Effector memory CD8-positive, alpha-beta T cell (primary cell): ENCODE measurements around the gene KCNQ5.

Experiments used
- ATAC-seq: fragments of 150-1000 bp; cut with Tn5 transposase; replicated peaks from 2 replicates; pipeline ENCODE4 v1.10.0; 2021; ENCODE audit warnings: mild to moderate bottlenecking, moderate library complexity
- DNase-seq, 3 experiments: peaks; one replicate each; pipeline ENCODE4 v3.0.0; 2021
- H3K27ac Mint-ChIP-seq, 2 donors: one replicate each; pipeline ENCODE4 v1.8.0; 2022; ENCODE audit warnings: mild to moderate bottlenecking in 2 of 2, mixed read lengths in 2 of 2, moderate library complexity in 2 of 2
- H3K27me3 Mint-ChIP-seq, 2 donors: one replicate each; pipeline ENCODE4 v1.8.0; 2022; ENCODE audit warnings: mixed read lengths in 2 of 2
- H3K36me3 Mint-ChIP-seq: one replicate; pipeline ENCODE4 v1.8.0; 2022; ENCODE audit warnings: mild to moderate bottlenecking, moderate library complexity, mixed read lengths; ENCODE audit not compliant: insufficient read depth
- H3K4me1 Mint-ChIP-seq, 2 donors: one replicate each; pipeline ENCODE4 v1.8.0; 2022; ENCODE audit warnings: low read depth in 2 of 2, mixed read lengths in 2 of 2
- H3K4me3 Mint-ChIP-seq, 2 donors: one replicate each; pipeline ENCODE4 v1.8.0; 2022; ENCODE audit warnings: mild to moderate bottlenecking in 2 of 2, mixed read lengths in 2 of 2, moderate library complexity in 2 of 2
- H3K9me3 Mint-ChIP-seq, 2 donors: one replicate each; pipeline ENCODE4 v1.8.0; 2022; ENCODE audit warnings: mixed read lengths in 2 of 2

Gene KCNQ5

GRCh38 chr6:73121421-73121993 is 499.6 kb downstream of the KCNQ5 start:
- ATAC-seq (no peak), DNase-seq (no peak)
- Mint-ChIP-seq H3K4me1 (no peaks in the 10 kb centered on the region), H3K27me3 (no peaks in the 10 kb centered on the region), H3K4me3 (no peak overlapping the region), H3K9me3 (no peaks in the 10 kb centered on the region), H3K36me3 (no peaks in the 10 kb centered on the region), H3K27ac (no peak overlapping the region)

- Mint-ChIP-seq H3K4me1 (no peaks in the 10 kb centered on the region), H3K27ac (no peak overlapping the region), H3K9me3 (no peaks in the 10 kb centered on the region), H3K4me3 (no peak overlapping the region), H3K27me3 (no peaks in the 10 kb centered on the region), H3K36me3 (no peaks in the 10 kb centered on the region)
- no peak for ATAC-seq
- DNase-seq = no peak
These were observed 501.9 kb downstream of the KCNQ5 start for GRCh38 chr6:73123632-73124329.

- Mint-ChIP-seq H3K27ac (no peak overlapping the region), H3K4me3 (no peak overlapping the region), H3K4me1 (peaks cover 4 to 5% of the 10 kb centered on the region in 2 donors), H3K27me3 (no peaks in the 10 kb centered on the region), H3K9me3 (no peaks in the 10 kb centered on the region), H3K36me3 (no peaks in the 10 kb centered on the region)
- peak; percentile 88 for ATAC-seq
- DNase-seq = peak; percentile 74 to 82 (median 76)
These were observed 508.0 kb downstream of the KCNQ5 start for GRCh38 chr6:73129653-73130443.

GRCh38 chr6:73131706-73132105 is 509.8 kb downstream of the KCNQ5 start:
- H3K27me3 Mint-ChIP-seq = no peaks in the 10 kb centered on the region
- no peak overlapping the region for H3K27ac Mint-ChIP-seq
- ATAC-seq (no peak), DNase-seq (no peak)
- no peaks in the 10 kb centered on the region for H3K9me3 Mint-ChIP-seq
- peaks cover 4 to 5% of the 10 kb centered on the region in 2 donors for H3K4me1 Mint-ChIP-seq
- no peaks in the 10 kb centered on the region for H3K36me3 Mint-ChIP-seq
- H3K4me3 Mint-ChIP-seq = no peak overlapping the region

- no peak overlapping the region for H3K4me3 Mint-ChIP-seq
- peaks cover 0 to 6% of the 10 kb centered on the region in 2 donors for H3K27me3 Mint-ChIP-seq
- no peak overlapping the region for H3K27ac Mint-ChIP-seq
- H3K36me3 Mint-ChIP-seq = no peaks in the 10 kb centered on the region
- ATAC-seq (no peak), DNase-seq (peak in 1 of 3 experiments; percentile 3)
- H3K4me1 Mint-ChIP-seq = peaks cover 4 to 5% of the 10 kb centered on the region in 2 donors
- no peaks in the 10 kb centered on the region for H3K9me3 Mint-ChIP-seq
These were observed 512.7 kb downstream of the KCNQ5 start for GRCh38 chr6:73134588-73134987.

- Mint-ChIP-seq H3K27me3 (peaks cover 0 to 6% of the 10 kb centered on the region in 2 donors), H3K4me3 (no peak overlapping the region), H3K9me3 (no peaks in the 10 kb centered on the region), H3K36me3 (no peaks in the 10 kb centered on the region), H3K4me1 (no peaks in the 10 kb centered on the region), H3K27ac (no peak overlapping the region)
- DNase-seq (no peak), ATAC-seq (no peak)
These were observed 518.0 kb downstream of the KCNQ5 start for GRCh38 chr6:73139681-73140383.

- H3K9me3 Mint-ChIP-seq = no peaks in the 10 kb centered on the region
- ATAC-seq (no peak), DNase-seq (no peak)
- no peak overlapping the region for H3K27ac Mint-ChIP-seq
- no peaks in the 10 kb centered on the region for H3K4me1 Mint-ChIP-seq
- H3K36me3 Mint-ChIP-seq = no peaks in the 10 kb centered on the region
- H3K4me3 Mint-ChIP-seq = no peak overlapping the region
- H3K27me3 Mint-ChIP-seq = no peaks in the 10 kb centered on the region
These were observed 521.7 kb downstream of the KCNQ5 start for GRCh38 chr6:73143551-73143950.

GRCh38 chr6:73144516-73144915 is 522.7 kb downstream of the KCNQ5 start:
- Mint-ChIP-seq H3K27ac (no peak overlapping the region), H3K27me3 (no peaks in the 10 kb centered on the region), H3K4me1 (no peaks in the 10 kb centered on the region), H3K36me3 (no peaks in the 10 kb centered on the region), H3K9me3 (no peaks in the 10 kb centered on the region), H3K4me3 (no peak overlapping the region)
- ATAC-seq (no peak), DNase-seq (no peak)

- Mint-ChIP-seq H3K36me3 (no peaks in the 10 kb centered on the region), H3K4me3 (no peak overlapping the region), H3K27me3 (no peaks in the 10 kb centered on the region), H3K4me1 (no peaks in the 10 kb centered on the region), H3K27ac (no peak overlapping the region), H3K9me3 (no peaks in the 10 kb centered on the region)
- DNase-seq (no peak), ATAC-seq (no peak)
These were observed 523.8 kb downstream of the KCNQ5 start for GRCh38 chr6:73145690-73146089.

GRCh38 chr6:73151732-73152131 is 529.9 kb downstream of the KCNQ5 start:
- no peak overlapping the region for H3K4me3 Mint-ChIP-seq
- no peaks in the 10 kb centered on the region for H3K9me3 Mint-ChIP-seq
- no peak overlapping the region for H3K27ac Mint-ChIP-seq
- H3K4me1 Mint-ChIP-seq = no peaks in the 10 kb centered on the region
- ATAC-seq (no peak), DNase-seq (no peak)
- H3K36me3 Mint-ChIP-seq = no peaks in the 10 kb centered on the region
- no peaks in the 10 kb centered on the region for H3K27me3 Mint-ChIP-seq

GRCh38 chr6:73152556-73152955 is 530.7 kb downstream of the KCNQ5 start:
- no peak for ATAC-seq
- H3K4me3 Mint-ChIP-seq = no peak overlapping the region
- H3K36me3 Mint-ChIP-seq = no peaks in the 10 kb centered on the region
- DNase-seq = no peak
- H3K27me3 Mint-ChIP-seq = no peaks in the 10 kb centered on the region
- no peaks in the 10 kb centered on the region for H3K4me1 Mint-ChIP-seq
- H3K9me3 Mint-ChIP-seq = no peaks in the 10 kb centered on the region
- no peak overlapping the region for H3K27ac Mint-ChIP-seq

- Mint-ChIP-seq H3K27me3 (no peaks in the 10 kb centered on the region), H3K27ac (no peak overlapping the region), H3K4me3 (no peak overlapping the region), H3K36me3 (no peaks in the 10 kb centered on the region), H3K9me3 (no peaks in the 10 kb centered on the region), H3K4me1 (no peaks in the 10 kb centered on the region)
- ATAC-seq (no peak), DNase-seq (no peak)
These were observed 531.3 kb downstream of the KCNQ5 start for GRCh38 chr6:73152966-73153757.
